Dermis blood vessel endothelial cell (primary cell): Measurements from ENCODE around the gene LEFTY1. TPM values are rescaled to one million over a fixed set of nuclear protein-coding genes. Genes with fewer than 3 reads are reported as not detected.
A peak's percentile ranks its signal among the peaks of the same experiment; 100 is the strongest.
"Not testable (repeated sequence)": the region's sequence is repeated elsewhere in the genome, so short reads cannot be mapped to it uniquely, and the experiment has no call there.

Experiments
- DNase-seq: peaks from one replicate; pipeline ENCODE4 v3.0.0; 2010
- total RNA-seq: library from RNA; depleted of rRNA; stranded (reverse); fragments of >200 nt; gene quantifications from 2 replicates; pipeline ENCODE4 v1.2.3, GENCODE V29; 2014

The LEFTY1 gene
- total RNA-seq, 1 donor from 2014 or later = not detected

- DNase-seq = no peak
Observed at GRCh38 chr1:225846331-225847310, 42.3 kb downstream of the LEFTY1 start.

DNA sequence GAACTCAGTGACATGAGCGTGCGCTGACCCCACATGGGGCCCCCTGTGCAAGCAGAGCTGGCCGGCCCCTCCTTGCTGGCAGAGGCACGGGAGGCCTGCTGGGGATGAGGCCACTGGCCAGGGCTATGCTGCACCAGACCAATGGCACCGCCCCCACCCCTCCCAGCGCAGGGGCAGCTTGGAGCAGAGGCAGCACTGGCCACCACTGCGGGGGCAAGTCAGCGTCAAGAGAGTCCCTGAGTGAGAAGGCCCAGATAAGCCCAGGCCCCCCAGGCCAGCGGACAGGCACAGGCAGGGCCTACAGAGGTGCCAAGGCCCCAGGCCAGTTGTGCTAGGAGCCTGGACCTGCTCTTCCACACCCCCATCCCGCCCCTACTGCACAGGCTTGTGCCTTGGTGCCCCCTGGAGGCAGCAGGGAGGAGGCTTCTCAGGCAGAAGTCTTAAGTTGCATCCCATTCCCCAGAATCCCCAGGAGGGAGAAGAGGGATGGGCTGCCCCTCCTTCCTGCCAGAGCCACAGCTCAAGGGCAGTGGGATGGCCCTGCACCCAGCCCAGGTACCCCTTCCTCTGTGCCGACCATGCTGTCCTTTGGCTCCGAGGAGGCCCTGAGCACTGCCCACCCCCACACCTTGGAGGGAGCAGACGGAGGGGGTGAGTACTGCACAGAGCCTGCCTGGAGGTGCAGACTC is 43.2 kb downstream of the LEFTY1 start:
- peak; percentile 89 for DNase-seq

GRCh38 chr1:225845097-225845496 is 43.8 kb downstream of the LEFTY1 start:
- DNase-seq = no peak

DNA sequence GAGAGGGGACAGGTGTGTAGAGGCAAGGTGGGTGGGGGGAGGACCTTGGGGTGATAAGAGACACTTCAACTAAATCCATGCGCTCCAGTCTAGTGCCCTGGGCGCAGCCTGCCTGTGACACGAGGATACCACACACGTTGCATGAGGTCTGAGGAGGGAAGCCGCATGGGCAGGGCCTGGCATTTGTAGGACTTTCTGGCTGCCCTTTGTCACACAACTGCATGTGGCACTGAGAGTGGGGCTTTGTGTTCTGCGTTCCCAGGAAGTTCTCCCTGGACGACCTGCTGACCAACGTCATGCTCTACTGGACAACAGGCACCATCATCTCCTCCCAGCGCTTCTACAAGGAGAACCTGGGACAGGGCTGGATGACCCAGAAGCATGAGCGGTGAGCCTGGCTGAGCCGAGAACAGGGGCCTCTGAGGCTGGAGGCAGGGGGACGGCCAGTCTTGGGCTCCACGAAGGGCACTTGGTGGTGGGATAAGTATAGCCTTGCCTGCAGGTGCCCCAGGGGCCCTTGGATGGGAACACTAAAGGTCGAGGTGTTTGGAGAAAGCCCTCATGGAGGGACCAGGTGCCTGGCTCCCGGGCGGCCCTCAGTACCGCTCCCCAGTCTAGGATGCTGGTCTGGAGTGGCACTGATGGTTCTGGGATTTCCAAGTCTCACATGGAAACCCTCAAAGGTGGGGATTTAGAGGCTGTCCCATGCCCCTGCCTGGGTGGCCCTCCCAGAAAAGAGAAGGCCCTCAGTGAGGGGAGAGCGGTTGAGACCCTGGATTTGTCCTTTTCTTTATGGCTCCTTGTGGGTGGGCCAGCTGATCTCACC is 44.5 kb downstream of the LEFTY1 start:
- no peak for DNase-seq

DNA sequence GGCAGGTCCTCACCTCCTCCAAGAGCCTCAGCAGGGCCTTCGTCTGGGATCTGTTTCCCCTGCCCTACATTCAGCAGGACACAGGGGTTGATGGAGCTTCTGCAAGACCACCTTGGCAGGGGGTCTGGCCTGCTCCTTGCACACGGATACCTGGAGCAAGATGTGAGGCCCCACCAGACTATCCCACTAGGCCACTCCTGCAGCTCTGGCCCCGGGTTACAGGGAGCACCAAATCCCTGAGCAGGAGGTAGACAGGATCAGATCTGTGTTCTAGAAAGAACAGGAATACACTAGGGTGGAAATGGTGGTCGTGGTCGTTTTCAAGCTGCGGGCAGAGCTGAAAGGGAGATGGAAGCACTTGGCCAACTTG is 45.5 kb downstream of the LEFTY1 start:
- DNase-seq = no peak

DNA sequence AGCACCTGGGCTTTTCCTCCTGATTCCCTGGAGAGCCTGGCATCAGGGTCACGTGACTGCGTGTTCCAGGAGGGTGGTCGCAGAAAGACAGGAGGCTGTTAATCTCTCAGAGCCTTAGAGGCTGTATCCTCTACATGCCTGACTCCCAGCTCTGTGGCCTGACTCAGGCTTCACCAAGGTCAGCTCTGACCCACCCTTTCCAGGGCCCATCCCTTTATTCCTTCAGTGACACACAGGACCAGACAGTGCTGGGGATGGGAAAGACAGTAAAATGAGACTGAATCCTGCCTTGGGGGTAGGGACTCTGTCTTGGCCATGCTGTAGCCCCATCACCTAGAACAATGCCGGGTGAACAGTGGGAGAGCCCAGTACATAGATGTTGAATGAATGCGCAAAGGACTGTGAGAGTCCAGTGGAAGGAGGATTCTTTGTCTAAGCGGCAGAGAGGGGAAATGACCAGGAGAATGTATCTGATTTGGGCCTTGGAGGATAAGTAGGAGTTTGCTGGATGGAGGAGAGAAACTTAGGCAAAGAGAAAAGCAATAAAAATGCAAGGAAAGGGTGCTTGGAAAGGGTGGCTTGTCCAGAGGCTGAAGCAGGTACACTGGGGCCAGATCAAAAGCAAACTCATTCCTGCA is 46.0 kb downstream of the LEFTY1 start:
- no peak for DNase-seq

DNA sequence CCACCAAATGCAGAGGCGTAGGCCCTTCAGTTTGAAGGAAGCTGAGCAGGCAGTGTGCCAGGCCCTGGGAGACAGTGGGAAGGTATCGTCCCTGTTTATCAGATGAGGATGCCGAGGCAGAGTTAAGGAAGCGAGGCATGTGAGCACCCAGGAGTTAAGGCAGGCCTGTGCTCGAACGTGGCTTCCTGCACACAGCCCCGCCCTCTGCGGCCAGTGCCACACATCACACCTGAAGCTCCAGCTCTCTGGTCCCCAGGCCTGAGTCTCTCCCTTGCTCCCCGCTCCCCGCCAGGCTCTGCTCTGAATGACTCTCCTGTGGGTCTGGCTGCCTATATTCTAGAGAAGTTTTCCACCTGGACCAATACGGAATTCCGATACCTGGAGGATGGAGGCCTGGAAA is 46.9 kb downstream of the LEFTY1 start:
- DNase-seq = no peak

DNA sequence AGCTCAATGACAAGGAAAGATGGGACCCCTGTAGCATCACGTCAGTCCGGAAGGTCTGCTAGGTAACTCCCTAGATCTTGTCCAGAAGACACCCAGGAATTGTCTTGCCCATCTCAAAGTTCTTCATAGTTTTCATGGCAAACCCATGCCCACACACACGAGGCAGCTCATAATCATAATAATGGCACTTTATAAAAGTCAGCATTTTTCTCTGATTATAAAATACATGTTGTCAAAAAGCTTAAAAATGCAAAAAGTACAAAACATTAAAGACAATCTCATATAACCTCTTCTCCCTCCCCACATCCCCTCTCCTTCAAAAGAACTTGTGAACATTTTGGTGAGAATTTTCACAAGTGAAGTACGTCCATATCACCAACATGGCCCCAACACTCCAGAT is 48.2 kb downstream of the LEFTY1 start:
- no peak for DNase-seq

DNA sequence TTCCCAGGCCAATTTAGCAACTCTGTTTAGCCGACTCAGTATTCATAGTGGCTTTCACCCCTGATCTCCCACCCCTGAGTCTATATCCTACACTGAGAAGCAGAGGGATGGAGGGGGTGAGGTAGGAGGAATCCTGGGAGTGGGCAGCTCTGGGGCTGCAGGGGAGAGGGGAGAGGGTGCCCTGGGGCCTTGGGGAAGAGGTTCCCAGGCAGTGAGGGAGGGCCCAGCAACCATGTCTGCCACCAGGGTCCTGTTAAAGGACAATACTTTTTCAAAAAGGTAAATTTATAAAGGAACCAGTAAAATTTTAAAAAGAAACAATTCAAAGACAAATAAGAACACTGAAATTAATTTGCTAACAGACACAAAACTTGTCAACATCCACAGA is 48.7 kb downstream of the LEFTY1 start:
- DNase-seq = no peak

DNA sequence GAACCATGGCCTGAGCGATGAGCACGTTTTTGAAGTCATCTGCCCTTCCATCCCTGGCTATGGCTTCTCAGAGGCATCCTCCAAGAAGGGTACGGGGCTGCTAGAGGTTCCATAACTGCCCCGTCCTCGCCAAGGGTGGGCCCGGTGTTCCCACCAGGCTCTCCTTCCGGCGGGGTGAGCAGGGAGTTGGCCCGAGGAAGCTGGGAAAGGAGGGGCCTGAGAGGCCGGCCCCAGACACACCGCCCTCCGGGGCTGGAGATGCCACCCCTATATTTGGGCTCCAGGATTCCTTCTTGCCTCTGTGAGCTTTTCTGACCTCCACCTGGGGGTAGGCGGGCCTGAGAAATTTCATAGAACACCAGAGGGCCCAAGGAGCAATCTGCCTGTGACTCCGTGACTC is 50.2 kb downstream of the LEFTY1 start:
- no peak for DNase-seq

- DNase-seq = not testable (repeated sequence)
Observed at GRCh38 chr1:225836296-225836695, 52.6 kb downstream of the LEFTY1 start.

Other genes starting within 250 kb of the LEFTY1 start
- 47.0 and 63.1 TPM in 2 replicates for gene ENAH, start 236.0 kb downstream of the LEFTY1 start, total RNA-seq
- gene SRP9, start 111.3 kb downstream of the LEFTY1 start, total RNA-seq = 229 and 392 TPM in 2 replicates
- gene EPHX1, start 79.0 kb downstream of the LEFTY1 start, total RNA-seq = 43.7 and 91.0 TPM in 2 replicates
- gene TMEM63A, start 6.8 kb downstream of the LEFTY1 start, total RNA-seq = 12.4 and 15.0 TPM in 2 replicates
- gene PYCR2, start 35.1 kb upstream of the LEFTY1 start, total RNA-seq = 35.7 and 41.1 TPM in 2 replicates
- under 0.01 TPM in 1 of 2 replicates, not detected in the other for gene LEFTY2, start 52.1 kb upstream of the LEFTY1 start, total RNA-seq
- gene SDE2, start 110.2 kb upstream of the LEFTY1 start, total RNA-seq = 23.9 and 32.5 TPM in 2 replicates
- 205 and 269 TPM in 2 replicates for gene H3-3A, start 173.6 kb upstream of the LEFTY1 start, total RNA-seq